SK-N-SH (cell line): ENCODE results near the gene PCDHA7.

Source experiments
- CTCF ChIP-seq: fragments of 200-600 bp; sonication (generic); IDR thresholded peaks from 2 replicates; pipeline ENCODE4 v1.6.1; 2017; ENCODE audit warnings: antibody characterized with exemption, mild to moderate bottlenecking, moderate library complexity
- EP300 ChIP-seq, 2 experiments: IDR thresholded peaks; 2 replicates each; pipeline versions ENCODE4 v1.4.0 to v1.6.1; 2012; ENCODE audit warnings: borderline replicate concordance in 1 of 2, low read depth in 1 of 2, low read length in 1 of 2
- EZH2phosphoT487 ChIP-seq: fragments of 200-600 bp; sonication (generic); IDR thresholded peaks from 2 replicates; pipeline ENCODE4 v1.6.1; 2017; ENCODE audit warnings: low read depth, mixed run types, mild to moderate bottlenecking, antibody characterized with exemption, moderate library complexity, borderline replicate concordance
- GABPA ChIP-seq: IDR thresholded peaks from 2 replicates; pipeline ENCODE4 v1.4.0; 2012; ENCODE audit warnings: low read depth, mild to moderate bottlenecking
- JUND ChIP-seq: IDR thresholded peaks from 2 replicates; pipeline ENCODE4 v1.4.0; 2012
- MAX ChIP-seq: IDR thresholded peaks from 2 replicates; pipeline ENCODE4 v1.4.0; 2012; ENCODE audit warnings: low read depth
- RCOR1 ChIP-seq: fragments of 150-350 bp; IDR thresholded peaks from 2 replicates; pipeline ENCODE4 v1.6.1; 2017; ENCODE audit warnings: antibody characterized with exemption, low read length
- RFX5 ChIP-seq: IDR thresholded peaks from 2 replicates; pipeline ENCODE4 v1.6.1; 2012; ENCODE audit warnings: mild to moderate bottlenecking, improper control_type of control experiment, low read length
- RXRA ChIP-seq: IDR thresholded peaks from 2 replicates; pipeline ENCODE4 v1.4.0; 2012; ENCODE audit warnings: low read depth, mild to moderate bottlenecking, borderline replicate concordance
- TAF1 ChIP-seq: IDR thresholded peaks from 2 replicates; pipeline ENCODE4 v1.6.1; 2012; ENCODE audit warnings: low read depth, mild to moderate bottlenecking, low read length, moderate library complexity, borderline replicate concordance
- TCF12 ChIP-seq: IDR thresholded peaks from 2 replicates; pipeline ENCODE4 v1.4.0; 2012
- TEAD4 ChIP-seq: IDR thresholded peaks from 2 replicates; pipeline ENCODE4 v1.4.0; 2012; ENCODE audit warnings: mild to moderate bottlenecking, borderline replicate concordance; ENCODE audit not compliant: insufficient read depth
- USF1 ChIP-seq: IDR thresholded peaks from 2 replicates; pipeline ENCODE4 v1.4.0; 2012; ENCODE audit warnings: low read depth, borderline replicate concordance
- YY1 ChIP-seq: IDR thresholded peaks from 2 replicates; pipeline ENCODE4 v1.4.0; 2012; ENCODE audit warnings: low read depth, mild to moderate bottlenecking

- TF ChIP-seq TAF1: no peak
- TF ChIP-seq CTCF: no peak
- TF ChIP-seq EP300 (IDR thresholded peaks at IDR 0.05; ENCODE audit: borderline replicate concordance in 1 of 2, low read depth in 1 of 2, low read length in 1 of 2): no peak
- no peak for TF ChIP-seq RXRA
- TF ChIP-seq TEAD4: no peak
- TF ChIP-seq USF1: no peak
- TF ChIP-seq MAX: no peak
- TF ChIP-seq EZH2phosphoT487: no peak
- TF ChIP-seq GABPA: no peak
- no peak for TF ChIP-seq RFX5
- no peak for TF ChIP-seq YY1
- no peak for TF ChIP-seq RCOR1
- no peak for TF ChIP-seq JUND
- TF ChIP-seq TCF12: no peak
These were observed 49.3 kb downstream of the PCDHA7 start for GRCh38 chr5:140883373-140883772.
